PFSK-1 (cell line): ENCODE data around the gene MMP12.

ENCODE experiments used
- FOXP2 ChIP-seq: optimal IDR thresholded peaks from 2 replicates; pipeline ENCODE3; 2011; ENCODE audit warnings: borderline replicate concordance, control low read depth, inconsistent platforms; ENCODE audit not compliant: insufficient read depth; ENCODE audit errors: extremely low read length, extremely low read depth
- POLR2AphosphoS5 ChIP-seq: IDR thresholded peaks from 2 replicates; pipeline ENCODE4 v1.6.1; 2012; ENCODE audit warnings: low read depth, mild to moderate bottlenecking, control low read depth, low read length, moderate library complexity
- REST ChIP-seq, 2 experiments: IDR thresholded peaks; 2 replicates each; pipeline versions ENCODE4 v1.6.1 to v1.8.0; 2011 to 2012; ENCODE audit warnings: low read depth in 2 of 2, low read length in 2 of 2, control low read depth in 1 of 2, inconsistent platforms in 1 of 2, mild to moderate bottlenecking in 1 of 2, moderate library complexity in 1 of 2; ENCODE audit not compliant: insufficient read depth in 1 of 2
- SIN3A ChIP-seq: IDR thresholded peaks from 2 replicates; pipeline ENCODE4 v1.6.1; 2012; ENCODE audit warnings: mild to moderate bottlenecking, low read length, moderate library complexity, borderline replicate concordance; ENCODE audit not compliant: insufficient read depth
- TAF1 ChIP-seq: IDR thresholded peaks from 2 replicates; pipeline ENCODE4 v1.6.1; 2012; ENCODE audit warnings: low read length, control low read depth, borderline replicate concordance; ENCODE audit not compliant: insufficient read depth

The MMP12 gene

GRCh38 chr11:102882389-102883024, 7.7 kb upstream of the MMP12 start:
- TF ChIP-seq FOXP2 (no peak), TAF1 (no peak), POLR2AphosphoS5 (no peak), SIN3A (no peak)

GRCh38 chr11:102879801-102880200, 5.0 kb upstream of the MMP12 start:
- TF ChIP-seq REST (IDR thresholded peaks at IDR 0.05; ENCODE audit: insufficient read depth in 1 of 2, low read depth in 2 of 2, low read length in 2 of 2), result no peak

- no peak for TF ChIP-seq REST (IDR thresholded peaks at IDR 0.05; ENCODE audit: insufficient read depth in 1 of 2, low read depth in 2 of 2, low read length in 2 of 2)
- no peak for TF ChIP-seq TAF1
- TF ChIP-seq FOXP2, result no peak
- no peak for TF ChIP-seq POLR2AphosphoS5
- no peak for TF ChIP-seq SIN3A
Measured at GRCh38 chr11:102878595-102878994, 3.8 kb upstream of the MMP12 start.

GRCh38 chr11:102868339-102868738, 6.4 kb downstream of the MMP12 start:
- TF ChIP-seq FOXP2 (no peak), TAF1 (no peak), REST (IDR thresholded peaks at IDR 0.05; ENCODE audit: insufficient read depth in 1 of 2, low read depth in 2 of 2, low read length in 2 of 2) (no peak), POLR2AphosphoS5 (no peak), SIN3A (no peak)

- no peak for TF ChIP-seq FOXP2
Measured at GRCh38 chr11:102864724-102865123, 10.1 kb downstream of the MMP12 start.

- TF ChIP-seq SIN3A, result no peak
- no peak for TF ChIP-seq FOXP2
- no peak for TF ChIP-seq TAF1
- TF ChIP-seq REST (IDR thresholded peaks at IDR 0.05; ENCODE audit: insufficient read depth in 1 of 2, low read depth in 2 of 2, low read length in 2 of 2), result no peak
- TF ChIP-seq POLR2AphosphoS5, result no peak
Measured at GRCh38 chr11:102853956-102854355, 20.8 kb downstream of the MMP12 start.
